Measurements from ENCODE around the gene BOLA3. TPM values are rescaled to one million over a fixed set of nuclear protein-coding genes. Genes with fewer than 3 reads are reported as not detected.
"Not testable (repeated sequence)": the region's sequence is repeated elsewhere in the genome, so short reads cannot be mapped to it uniquely, and the experiment has no call there.

The BOLA3 gene
- total and polyA plus RNA-seq, 4 donors, result 9.5 to 35.2 (median 27.1) TPM

GRCh38 chr2:74128206-74128605, 19.5 kb downstream of the BOLA3 start:
- Histone ChIP-seq H3K27me3 (ENCODE audit: control insufficient read depth in 4 of 4, insufficient read depth in 4 of 4, low read length in 3 of 4) (peaks cover 0 to 2% (median 0%) of the 10 kb centered on the region in 4 donors), H3K4me3 (ENCODE audit: low read depth in 1 of 3, low read length in 3 of 3) (no peak overlapping the region), H3K9me3 (ENCODE audit: control insufficient read depth in 4 of 4, low read length in 3 of 4) (peaks cover 0 to 3% (median under 1%) of the 10 kb centered on the region in 4 donors), H3K9ac (ENCODE audit: low read depth in 1 of 2, low read length in 2 of 2) (no peak overlapping the region), H3K4me1 (ENCODE audit: control insufficient read depth in 4 of 4, insufficient read depth in 4 of 4, low read length in 3 of 4) (no peaks in the 10 kb centered on the region), H3K36me3 (ENCODE audit: control insufficient read depth in 4 of 4, insufficient read depth in 3 of 4, low read depth in 1 of 4, low read length in 3 of 4) (no peaks in the 10 kb centered on the region), H3K27ac (ENCODE audit: low read depth in 1 of 2, low read length in 2 of 2) (no peak overlapping the region)
- DNase-seq (ENCODE audit: low spot score), result no peak
- TF ChIP-seq ATF3 (IDR thresholded peaks at IDR 0.05), result no peak
- TF ChIP-seq, protein P1, sequence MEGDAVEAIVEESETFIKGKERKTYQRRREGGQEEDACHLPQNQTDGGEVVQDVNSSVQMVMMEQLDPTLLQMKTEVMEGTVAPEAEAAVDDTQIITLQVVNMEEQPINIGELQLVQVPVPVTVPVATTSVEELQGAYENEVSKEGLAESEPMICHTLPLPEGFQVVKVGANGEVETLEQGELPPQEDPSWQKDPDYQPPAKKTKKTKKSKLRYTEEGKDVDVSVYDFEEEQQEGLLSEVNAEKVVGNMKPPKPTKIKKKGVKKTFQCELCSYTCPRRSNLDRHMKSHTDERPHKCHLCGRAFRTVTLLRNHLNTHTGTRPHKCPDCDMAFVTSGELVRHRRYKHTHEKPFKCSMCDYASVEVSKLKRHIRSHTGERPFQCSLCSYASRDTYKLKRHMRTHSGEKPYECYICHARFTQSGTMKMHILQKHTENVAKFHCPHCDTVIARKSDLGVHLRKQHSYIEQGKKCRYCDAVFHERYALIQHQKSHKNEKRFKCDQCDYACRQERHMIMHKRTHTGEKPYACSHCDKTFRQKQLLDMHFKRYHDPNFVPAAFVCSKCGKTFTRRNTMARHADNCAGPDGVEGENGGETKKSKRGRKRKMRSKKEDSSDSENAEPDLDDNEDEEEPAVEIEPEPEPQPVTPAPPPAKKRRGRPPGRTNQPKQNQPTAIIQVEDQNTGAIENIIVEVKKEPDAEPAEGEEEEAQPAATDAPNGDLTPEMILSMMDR (IDR thresholded peaks at IDR 0.05; ENCODE audit: low read depth, low read length, missing input control), result no peak
- TF ChIP-seq RXRA (IDR thresholded peaks at IDR 0.05), result no peak
- TF ChIP-seq, protein P2, sequence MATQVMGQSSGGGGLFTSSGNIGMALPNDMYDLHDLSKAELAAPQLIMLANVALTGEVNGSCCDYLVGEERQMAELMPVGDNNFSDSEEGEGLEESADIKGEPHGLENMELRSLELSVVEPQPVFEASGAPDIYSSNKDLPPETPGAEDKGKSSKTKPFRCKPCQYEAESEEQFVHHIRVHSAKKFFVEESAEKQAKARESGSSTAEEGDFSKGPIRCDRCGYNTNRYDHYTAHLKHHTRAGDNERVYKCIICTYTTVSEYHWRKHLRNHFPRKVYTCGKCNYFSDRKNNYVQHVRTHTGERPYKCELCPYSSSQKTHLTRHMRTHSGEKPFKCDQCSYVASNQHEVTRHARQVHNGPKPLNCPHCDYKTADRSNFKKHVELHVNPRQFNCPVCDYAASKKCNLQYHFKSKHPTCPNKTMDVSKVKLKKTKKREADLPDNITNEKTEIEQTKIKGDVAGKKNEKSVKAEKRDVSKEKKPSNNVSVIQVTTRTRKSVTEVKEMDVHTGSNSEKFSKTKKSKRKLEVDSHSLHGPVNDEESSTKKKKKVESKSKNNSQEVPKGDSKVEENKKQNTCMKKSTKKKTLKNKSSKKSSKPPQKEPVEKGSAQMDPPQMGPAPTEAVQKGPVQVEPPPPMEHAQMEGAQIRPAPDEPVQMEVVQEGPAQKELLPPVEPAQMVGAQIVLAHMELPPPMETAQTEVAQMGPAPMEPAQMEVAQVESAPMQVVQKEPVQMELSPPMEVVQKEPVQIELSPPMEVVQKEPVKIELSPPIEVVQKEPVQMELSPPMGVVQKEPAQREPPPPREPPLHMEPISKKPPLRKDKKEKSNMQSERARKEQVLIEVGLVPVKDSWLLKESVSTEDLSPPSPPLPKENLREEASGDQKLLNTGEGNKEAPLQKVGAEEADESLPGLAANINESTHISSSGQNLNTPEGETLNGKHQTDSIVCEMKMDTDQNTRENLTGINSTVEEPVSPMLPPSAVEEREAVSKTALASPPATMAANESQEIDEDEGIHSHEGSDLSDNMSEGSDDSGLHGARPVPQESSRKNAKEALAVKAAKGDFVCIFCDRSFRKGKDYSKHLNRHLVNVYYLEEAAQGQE (IDR thresholded peaks at IDR 0.05), result no peak
- TF ChIP-seq TAF1 (conservative IDR thresholded peaks at IDR 0.05), result no peak
- TF ChIP-seq YY1 (IDR thresholded peaks at IDR 0.05), result no peak
- no peak for TF ChIP-seq HNF4A (conservative IDR thresholded peaks at IDR 0.05)
- whole genome bisulfite sequencing, result 87% methylated on average over 3 of the region's 3 CpGs

DNA sequence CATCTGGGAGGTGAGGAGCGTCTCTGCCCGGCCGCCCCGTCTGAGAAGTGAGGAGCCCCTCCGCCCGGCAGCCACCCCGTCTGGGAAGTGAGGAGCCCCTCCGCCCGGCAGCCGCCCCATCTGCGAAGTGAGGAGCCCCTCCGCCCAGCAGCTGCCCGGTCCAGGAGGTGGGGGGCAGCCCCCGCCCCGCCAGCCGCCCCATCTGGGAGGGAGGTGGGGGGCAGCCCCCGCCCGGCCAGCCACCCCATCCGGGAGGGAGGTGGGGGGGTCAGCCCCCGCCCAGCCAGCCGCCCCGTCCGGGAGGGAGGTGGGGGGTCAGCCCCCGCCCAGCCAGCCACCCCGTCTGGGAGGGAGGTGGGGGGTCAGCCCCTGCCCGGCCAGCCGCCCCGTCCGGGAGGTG, 23.8 kb downstream of the BOLA3 start:
- WGBS, result 98% methylated on average over 29 of the region's 29 CpGs
- not testable (repeated sequence) for DNase-seq (ENCODE audit: low spot score)

DNA sequence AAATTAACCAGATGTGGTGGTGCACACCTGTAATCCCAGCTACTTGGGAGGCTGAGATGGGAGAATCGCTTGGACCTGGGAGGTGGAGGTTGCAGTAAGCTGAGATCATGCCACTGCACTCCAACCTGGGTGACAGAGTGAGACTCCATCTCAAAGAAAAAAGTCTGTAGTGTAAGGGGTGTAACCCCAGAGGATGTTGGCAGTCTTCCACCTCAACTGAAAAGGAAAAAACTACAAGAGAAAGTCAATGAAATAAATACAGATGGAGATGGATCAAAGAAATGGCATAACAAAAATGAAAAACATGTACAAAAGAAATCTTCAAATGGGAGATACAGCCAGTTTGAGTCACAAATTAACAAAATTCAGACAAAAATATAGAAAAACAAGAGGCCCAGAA, 25.9 kb downstream of the BOLA3 start:
- not testable (repeated sequence) for H3K27me3 ChIP-seq (ENCODE audit: control insufficient read depth in 4 of 4, insufficient read depth in 4 of 4, low read length in 3 of 4); DNase-seq (ENCODE audit: low spot score); H3K4me3 ChIP-seq (ENCODE audit: low read depth in 1 of 3, low read length in 3 of 3); H3K27ac ChIP-seq (ENCODE audit: low read depth in 1 of 2, low read length in 2 of 2); H3K36me3 ChIP-seq (ENCODE audit: control insufficient read depth in 4 of 4, insufficient read depth in 3 of 4, low read depth in 1 of 4, low read length in 3 of 4); H3K9ac ChIP-seq (ENCODE audit: low read depth in 1 of 2, low read length in 2 of 2); H3K4me1 ChIP-seq (ENCODE audit: control insufficient read depth in 4 of 4, insufficient read depth in 4 of 4, low read length in 3 of 4)
- peaks cover 2 to 12% (median 3%) of the 10 kb centered on the region in 4 donors for H3K9me3 ChIP-seq (ENCODE audit: control insufficient read depth in 4 of 4, low read length in 3 of 4)
- WGBS, result 100% methylated on average over 1 of the region's 1 CpG

More for the DNA sequence above, 23.8 kb downstream of the BOLA3 start:
- not testable (repeated sequence) for H3K4me3 ChIP-seq (ENCODE audit: low read depth in 1 of 3, low read length in 3 of 3); H3K4me1 ChIP-seq (ENCODE audit: control insufficient read depth in 4 of 4, insufficient read depth in 4 of 4, low read length in 3 of 4); H3K9ac ChIP-seq (ENCODE audit: low read depth in 1 of 2, low read length in 2 of 2); H3K27ac ChIP-seq (ENCODE audit: low read depth in 1 of 2, low read length in 2 of 2); H3K36me3 ChIP-seq (ENCODE audit: control insufficient read depth in 4 of 4, insufficient read depth in 3 of 4, low read depth in 1 of 4, low read length in 3 of 4); H3K27me3 ChIP-seq (ENCODE audit: control insufficient read depth in 4 of 4, insufficient read depth in 4 of 4, low read length in 3 of 4)
- peaks cover 2 to 12% (median 3%) of the 10 kb centered on the region in 4 donors for H3K9me3 ChIP-seq (ENCODE audit: control insufficient read depth in 4 of 4, low read length in 3 of 4)

Measured in liver (tissue), 9 donors.